HG03521 (cell line): ENCODE measurements around the gene TTC13.

Experiments used
- ATAC-seq: cut with Tn5 transposase; IDR thresholded peaks from one replicate; pipeline ENCODE4 v1.9.1; 2021; ENCODE audit warnings: mild to moderate bottlenecking, moderate library complexity; ENCODE audit not compliant: unreplicated experiment

Gene TTC13

GRCh38 chr1:230950404-230950803 lies 28.3 kb downstream of the TTC13 start:
- no peak for ATAC-seq

- no peak for ATAC-seq
Observed at GRCh38 chr1:230948903-230949302, 29.8 kb downstream of the TTC13 start.

GRCh38 chr1:230948301-230948700 lies 30.4 kb downstream of the TTC13 start:
- no peak for ATAC-seq

GRCh38 chr1:230943048-230943593 lies 35.5 kb downstream of the TTC13 start:
- no peak for ATAC-seq

GRCh38 chr1:230940848-230941247 lies 37.8 kb downstream of the TTC13 start:
- ATAC-seq, result no peak

- no peak for ATAC-seq
Observed at GRCh38 chr1:230939806-230940489, 38.7 kb downstream of the TTC13 start.

GRCh38 chr1:230938924-230939368 lies 39.7 kb downstream of the TTC13 start:
- no peak for ATAC-seq

- no peak for ATAC-seq
Observed at GRCh38 chr1:230937371-230937770, 41.3 kb downstream of the TTC13 start.

- no peak for ATAC-seq
Observed at GRCh38 chr1:230936475-230936874, 42.2 kb downstream of the TTC13 start.

- no peak for ATAC-seq
Observed at GRCh38 chr1:230935852-230936251, 42.8 kb downstream of the TTC13 start.

- no peak for ATAC-seq
Observed at GRCh38 chr1:230930986-230931385, 47.7 kb downstream of the TTC13 start.

- ATAC-seq, result no peak
Observed at GRCh38 chr1:230926182-230926581, 52.5 kb downstream of the TTC13 start.

- no peak for ATAC-seq
Observed at GRCh38 chr1:230925608-230926007, 53.1 kb downstream of the TTC13 start.

- ATAC-seq, result no peak
Observed at GRCh38 chr1:230923176-230923575, 55.5 kb downstream of the TTC13 start.

- ATAC-seq, result no peak
Observed at GRCh38 chr1:230922620-230923019, 56.0 kb downstream of the TTC13 start.

GRCh38 chr1:230919207-230919606 lies 59.5 kb downstream of the TTC13 start:
- no peak for ATAC-seq

GRCh38 chr1:230917284-230918135 lies 61.2 kb downstream of the TTC13 start:
- peak; percentile 50 for ATAC-seq

- ATAC-seq, result no peak
Observed at GRCh38 chr1:230916587-230917283, 61.9 kb downstream of the TTC13 start.

- no peak for ATAC-seq
Observed at GRCh38 chr1:230915078-230915477, 63.6 kb downstream of the TTC13 start.

- ATAC-seq, result no peak
Observed at GRCh38 chr1:230913496-230913895, 65.2 kb downstream of the TTC13 start.

GRCh38 chr1:230910755-230911117 lies 67.9 kb downstream of the TTC13 start:
- no peak for ATAC-seq
